Measurements from ENCODE around the gene ZMYND15. TPM values are rescaled to one million over a fixed set of nuclear protein-coding genes. Genes with fewer than 3 reads are reported as not detected.

ZMYND15 gene
- total and polyA plus RNA-seq, 2 of the 13 experiments (the other 11 are each of a cell fraction or from before 2014, with no cell fraction given) = 0.24 to 2.7 TPM

GRCh38 chr17:4734857-4735475, 4.7 kb upstream of the ZMYND15 start (continued):
- peak; percentile 34; the same call in 1 of the 2 replicates for TF ChIP-seq FOXP4 (CRISPR knock-in tag; IDR thresholded peaks at IDR 0.05)
- TF ChIP-seq RFXAP (CRISPR knock-in tag; IDR thresholded peaks at IDR 0.05; ENCODE audit: borderline replicate concordance) = no peak
- 0 out of 4 replicates have a peak, but pooled peaks of 1 of the 2 experiments have one; percentile 13 for TF ChIP-seq NR2F1 (CRISPR knock-in tag; IDR thresholded peaks at IDR 0.05)
- TF ChIP-seq PATZ1 (CRISPR knock-in tag; IDR thresholded peaks at IDR 0.05) = peak; percentile 75
- TF ChIP-seq ZEB1 (IDR thresholded peaks at IDR 0.05; ENCODE audit: insufficient replicate concordance, low read depth) = peak; percentile 92
- peak; percentile 91; the same call in 1 of the 2 replicates for TF ChIP-seq THRA (CRISPR knock-in tag; IDR thresholded peaks at IDR 0.05; ENCODE audit: borderline replicate concordance)
- peak; percentile 17; the same call in 1 of the 2 replicates for TF ChIP-seq KDM5B (CRISPR knock-in tag; IDR thresholded peaks at IDR 0.05; ENCODE audit: borderline replicate concordance)
- TF ChIP-seq MED1 (CRISPR knock-in tag; IDR thresholded peaks at IDR 0.05) = peak; percentile 73; the same call in 1 of the 2 replicates
- peak; percentile 30; the same call in 1 of the 2 replicates for TF ChIP-seq ZFX (CRISPR knock-in tag; IDR thresholded peaks at IDR 0.05; ENCODE audit: low read depth)
- peak; percentile 73; the same call in 1 of the 2 replicates for TF ChIP-seq GATAD2A (CRISPR knock-in tag; IDR thresholded peaks at IDR 0.05)
- 0 out of 2 replicates have a peak, but pooled peaks have one; percentile 19 for TF ChIP-seq ZGPAT (CRISPR knock-in tag; IDR thresholded peaks at IDR 0.05)
- peak; percentile 57; the same call in 1 of the 2 replicates for TF ChIP-seq FOXO1 (CRISPR knock-in tag; IDR thresholded peaks at IDR 0.05)
- TF ChIP-seq REPIN1 (CRISPR knock-in tag; IDR thresholded peaks at IDR 0.05; ENCODE audit: borderline replicate concordance, low read depth) = peak; percentile 43; the same call in 1 of the 2 replicates
- TF ChIP-seq MTA1 (CRISPR knock-in tag; IDR thresholded peaks at IDR 0.05; ENCODE audit: borderline replicate concordance) = peak; percentile 82; the same call in 1 of the 2 replicates
- TF ChIP-seq SIN3B (IDR thresholded peaks at IDR 0.05; ENCODE audit: low read length) = no peak
- TF ChIP-seq ZNF773 (CRISPR knock-in tag; IDR thresholded peaks at IDR 0.05; ENCODE audit: borderline replicate concordance) = no peak
- TF ChIP-seq SETDB1 (CRISPR knock-in tag; IDR thresholded peaks at IDR 0.05; ENCODE audit: borderline replicate concordance) = no peak
- no peak for TF ChIP-seq ZNF512 (CRISPR knock-in tag; IDR thresholded peaks at IDR 0.05)
- 0 out of 2 replicates have a peak, but pooled peaks have one; percentile 14 for TF ChIP-seq SP5 (CRISPR knock-in tag; IDR thresholded peaks at IDR 0.05; ENCODE audit: borderline replicate concordance, low read depth)
- TF ChIP-seq NCOR1 (IDR thresholded peaks at IDR 0.05; ENCODE audit: borderline replicate concordance, low read length) = 0 out of 2 replicates have a peak, but pooled peaks have one; percentile 24
